ENCODE results near the gene ASIP.
"Not testable (repeated sequence)": the region's sequence is repeated elsewhere in the genome, so short reads cannot be mapped to it uniquely, and the experiment has no call there.

Gene ASIP, protein sequence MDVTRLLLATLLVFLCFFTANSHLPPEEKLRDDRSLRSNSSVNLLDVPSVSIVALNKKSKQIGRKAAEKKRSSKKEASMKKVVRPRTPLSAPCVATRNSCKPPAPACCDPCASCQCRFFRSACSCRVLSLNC

DNA sequence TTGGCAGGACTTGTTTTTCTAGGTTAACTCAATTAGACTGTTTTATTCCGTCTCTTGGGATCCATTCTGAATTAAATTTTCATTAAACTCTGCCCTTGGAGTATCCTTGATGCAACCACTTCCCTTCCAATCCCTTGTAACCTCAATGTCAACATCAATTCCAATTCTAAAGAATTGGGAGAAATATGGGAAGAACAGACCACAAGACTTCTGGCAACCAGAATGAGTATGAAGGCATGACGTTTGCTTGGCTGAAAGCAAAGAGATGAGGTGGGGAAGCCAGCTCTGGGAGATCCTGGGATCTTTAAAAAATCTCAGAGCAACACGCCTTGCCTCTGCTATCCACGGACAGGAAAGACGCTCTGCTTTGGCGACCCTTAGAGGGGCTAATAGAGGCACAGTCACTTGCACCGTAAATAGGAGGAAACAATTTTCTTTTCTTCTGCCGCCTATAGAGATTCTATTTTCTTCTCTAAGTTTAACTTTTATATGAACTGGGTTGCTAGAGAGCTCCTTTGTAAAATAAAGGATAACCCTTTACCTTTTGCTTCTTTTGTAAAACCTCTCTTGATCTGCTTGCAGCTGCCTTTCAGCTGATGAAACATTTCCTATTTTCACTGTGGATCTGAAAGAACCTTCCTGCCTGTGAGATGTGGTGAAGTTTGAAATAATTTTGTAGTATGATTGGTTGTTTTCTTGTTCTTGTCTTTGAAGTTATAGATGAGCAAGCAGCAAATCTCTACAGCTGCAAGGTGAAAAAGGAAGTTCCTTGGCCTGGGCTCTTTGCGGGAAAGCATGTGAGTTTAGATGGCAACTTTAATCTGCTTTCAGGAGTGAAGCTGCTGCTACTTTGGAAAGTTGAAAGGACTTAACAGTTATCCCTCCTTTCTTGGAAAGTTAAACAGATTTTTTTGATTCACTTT lies at the start of gene ASIP:
ASIP (plus strand) TSS at position 731 of the 923 bp plus-strand sequence. CDS start 18,952 bp downstream, outside the sequence.
- no peak for DNase-seq

DNA sequence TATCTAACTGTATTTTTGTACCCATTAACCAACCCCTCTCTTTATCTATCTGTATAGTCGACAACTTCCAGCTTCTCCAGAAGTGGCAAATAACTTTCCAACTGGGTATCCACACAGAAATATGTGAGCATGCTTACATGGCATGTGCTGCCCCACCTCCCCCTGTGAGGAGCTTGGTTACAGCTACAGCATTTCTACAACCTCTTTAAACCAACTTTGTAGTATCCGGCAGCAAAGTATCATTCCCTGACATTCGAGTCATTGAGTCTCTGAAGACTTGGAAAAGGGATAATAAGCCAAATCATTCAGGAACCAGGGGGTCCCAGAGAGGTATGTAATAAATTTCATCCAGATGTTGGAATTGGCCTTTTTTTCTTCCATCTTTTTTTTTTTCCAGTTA lies 48.2 kb upstream of the ASIP start:
- DNase-seq, result no peak

- no peak for DNase-seq
Observed at GRCh38 chr20:34199183-34199582, 42.0 kb upstream of the ASIP start.

DNA sequence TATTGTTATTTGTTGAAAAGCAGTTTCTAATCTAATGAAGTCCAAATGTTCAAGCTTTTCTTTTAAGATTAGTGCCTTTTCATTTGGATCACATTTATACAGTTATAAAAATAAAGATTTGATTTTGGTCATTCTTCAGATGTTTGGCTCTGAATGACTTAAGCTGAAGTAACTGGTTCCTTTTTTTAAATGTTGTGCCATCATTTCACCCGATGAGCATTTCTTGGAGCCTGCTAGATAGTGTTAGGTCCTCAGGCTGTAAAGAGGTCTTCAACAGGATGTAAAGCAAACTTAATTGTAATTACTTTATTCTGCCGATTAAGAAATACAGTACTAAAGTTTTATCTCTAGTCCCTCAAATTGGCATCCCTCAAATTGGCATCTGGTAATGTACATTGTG lies 41.2 kb upstream of the ASIP start:
- no peak for DNase-seq

GRCh38 chr20:34201531-34201930 lies 39.7 kb upstream of the ASIP start:
- no peak for DNase-seq

GRCh38 chr20:34205172-34205880 lies 35.9 kb upstream of the ASIP start:
- DNase-seq, result not testable (repeated sequence)

GRCh38 chr20:34209111-34209510 lies 32.1 kb upstream of the ASIP start:
- no peak for DNase-seq

DNA sequence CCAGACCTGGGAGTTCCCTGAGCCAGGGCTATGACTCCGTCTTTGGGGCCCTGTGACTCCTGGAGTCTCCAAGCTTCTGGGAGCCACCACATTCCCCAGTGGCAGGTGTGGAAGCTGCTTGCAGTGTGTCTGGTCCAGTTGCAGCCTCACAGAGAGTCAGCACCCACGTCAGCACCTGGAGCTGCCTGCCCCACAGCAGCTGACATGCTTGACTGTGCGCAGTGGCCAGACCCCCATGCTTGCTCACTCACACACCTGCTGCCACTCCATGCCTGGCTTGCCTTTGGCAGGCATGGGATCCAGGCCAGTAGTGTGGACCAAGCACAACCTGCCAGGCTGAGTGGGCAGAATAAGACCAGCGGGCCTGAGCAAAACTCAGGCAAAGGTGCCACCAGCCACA lies 31.0 kb upstream of the ASIP start:
- no peak for DNase-seq

GRCh38 chr20:34211591-34211990 lies 29.6 kb upstream of the ASIP start:
- DNase-seq, result no peak

DNA sequence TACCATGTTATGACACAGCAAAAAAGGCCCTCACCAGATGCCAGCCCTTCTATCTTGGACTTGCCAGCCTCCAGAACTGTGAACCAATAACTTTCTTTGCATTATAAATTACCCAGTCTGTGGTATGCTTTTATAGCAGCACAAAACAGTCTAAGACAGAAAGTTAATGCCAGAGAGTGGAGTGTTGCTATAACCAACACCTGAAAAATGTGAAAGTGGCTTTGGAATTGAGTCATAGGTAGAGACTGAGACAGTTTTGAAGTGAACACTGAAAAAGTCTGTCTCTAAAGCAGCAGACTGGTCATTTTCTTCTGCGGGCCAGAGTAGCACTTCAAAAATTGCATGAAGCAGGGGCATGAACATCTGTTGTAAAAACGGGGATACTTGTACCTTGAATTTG lies 28.0 kb upstream of the ASIP start:
- DNase-seq, result no peak

DNA sequence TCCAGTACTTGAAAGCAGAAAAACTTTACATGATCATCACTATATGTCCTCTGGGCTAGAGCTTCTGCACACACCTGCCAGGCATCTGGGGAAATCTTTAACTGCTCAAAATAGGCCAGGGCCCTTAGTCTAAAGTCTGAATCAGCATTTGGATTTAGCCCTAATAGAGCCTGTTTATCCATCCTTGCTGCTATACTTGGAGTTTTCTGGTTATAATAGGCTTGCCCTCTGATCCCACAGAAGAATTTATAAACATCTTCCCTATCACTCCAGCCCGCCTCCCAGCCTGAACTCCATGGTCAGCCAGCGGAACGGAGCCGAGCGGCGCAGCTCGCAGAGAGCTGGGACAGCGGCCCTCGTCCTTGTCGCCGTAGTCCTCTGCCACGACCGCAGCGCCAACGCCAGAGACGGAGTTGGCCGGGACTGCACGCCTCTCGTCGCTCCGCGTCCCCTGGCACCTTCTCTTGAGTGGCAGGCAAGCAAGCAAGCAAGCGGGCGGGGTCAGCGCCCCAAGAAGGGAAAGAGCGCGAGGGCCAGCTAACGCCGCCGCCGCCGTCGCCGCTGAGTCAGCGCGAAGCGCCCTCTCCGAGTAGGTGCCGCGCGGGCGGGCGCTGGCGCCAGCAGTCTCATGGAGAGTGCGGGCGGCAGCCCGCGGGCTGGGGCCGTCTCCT lies 25.4 kb upstream of the ASIP start:
- DNase-seq, result peak; percentile 19

DNA sequence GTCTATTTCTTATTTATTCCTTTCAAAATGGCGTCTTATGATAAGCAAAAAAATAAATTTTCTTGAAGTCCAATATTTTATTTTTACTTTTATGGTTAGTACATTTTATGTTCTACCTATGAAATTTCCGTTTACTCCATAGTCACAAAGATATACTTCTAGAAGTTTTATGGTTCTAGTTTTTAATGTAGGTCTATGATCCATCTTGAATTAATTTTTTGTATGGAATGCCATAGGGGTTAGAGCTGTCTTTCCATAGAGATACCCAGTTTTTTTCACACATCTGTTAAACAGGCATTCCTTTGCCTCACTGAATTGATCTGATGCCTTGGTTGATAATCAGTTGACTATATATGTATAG lies 24.9 kb upstream of the ASIP start:
- no peak for DNase-seq

GRCh38 chr20:34220561-34220960 lies 20.7 kb upstream of the ASIP start:
- DNase-seq, result no peak

DNA sequence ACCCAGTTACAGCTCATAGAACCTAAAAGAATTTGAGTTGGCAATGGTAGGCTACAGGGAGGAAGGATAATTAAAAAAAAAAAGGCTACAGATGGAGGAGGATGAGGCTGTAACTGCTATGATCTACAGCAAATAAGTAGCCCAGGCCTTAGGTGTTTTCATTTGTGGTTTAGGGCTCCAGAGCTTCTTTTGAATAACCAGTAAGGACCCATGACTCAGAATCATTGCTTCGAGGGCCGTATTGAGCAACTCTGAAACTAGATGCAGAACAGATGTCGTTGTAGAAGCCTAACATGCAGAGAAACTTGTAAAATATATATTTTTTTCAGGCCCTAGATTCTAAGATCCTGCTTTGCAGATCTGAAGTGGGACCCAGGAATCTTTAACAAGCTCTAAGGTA lies 19.0 kb upstream of the ASIP start:
- DNase-seq, result peak; percentile 35

- DNase-seq, result not testable (repeated sequence)
Observed at GRCh38 chr20:34224251-34224650, 17.0 kb upstream of the ASIP start.

GRCh38 chr20:34231634-34232033 lies 9.6 kb upstream of the ASIP start:
- no peak for DNase-seq

- DNase-seq, result no peak
Observed at GRCh38 chr20:34232494-34233087, 8.6 kb upstream of the ASIP start.

DNA sequence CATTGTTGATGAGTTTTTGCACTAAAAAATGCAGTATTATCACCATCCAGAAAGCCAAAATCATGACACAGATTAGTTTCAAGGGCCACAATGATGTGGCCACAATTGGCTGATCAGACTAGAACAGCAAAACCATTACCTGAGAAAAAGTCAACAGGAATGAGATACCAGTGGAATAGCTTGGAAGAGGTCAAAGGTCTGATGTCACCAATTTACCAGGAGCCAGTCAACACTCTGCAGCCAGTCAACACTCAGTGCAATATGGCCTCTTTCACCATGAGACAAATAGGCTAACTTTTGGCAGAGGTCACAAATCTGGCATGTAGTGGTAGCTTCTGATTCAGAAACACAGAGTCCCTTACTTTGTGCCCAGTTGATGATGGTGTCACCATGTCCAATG lies 7.5 kb upstream of the ASIP start:
- no peak for DNase-seq

DNA sequence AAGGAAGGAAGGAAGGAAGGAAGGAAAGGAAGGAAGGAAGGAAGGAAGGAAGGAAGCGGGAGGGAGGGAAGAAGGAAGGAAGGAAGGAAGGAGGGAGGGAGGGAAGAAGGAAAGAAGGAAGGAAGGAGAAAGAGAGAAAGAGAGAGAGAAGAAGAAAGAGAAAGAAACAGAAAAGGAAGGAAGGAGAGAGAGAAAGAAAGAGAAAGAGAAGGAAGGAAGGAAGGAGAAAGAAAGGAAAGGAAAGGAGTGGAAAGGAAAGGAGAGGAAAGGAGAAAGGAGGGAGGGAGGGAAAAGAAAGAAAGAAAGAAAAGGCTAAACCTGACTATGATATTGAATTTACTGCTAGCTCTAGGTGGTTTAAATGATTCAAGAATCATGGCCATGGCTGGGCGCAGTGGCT lies 5.3 kb upstream of the ASIP start:
- no peak for DNase-seq

DNA sequence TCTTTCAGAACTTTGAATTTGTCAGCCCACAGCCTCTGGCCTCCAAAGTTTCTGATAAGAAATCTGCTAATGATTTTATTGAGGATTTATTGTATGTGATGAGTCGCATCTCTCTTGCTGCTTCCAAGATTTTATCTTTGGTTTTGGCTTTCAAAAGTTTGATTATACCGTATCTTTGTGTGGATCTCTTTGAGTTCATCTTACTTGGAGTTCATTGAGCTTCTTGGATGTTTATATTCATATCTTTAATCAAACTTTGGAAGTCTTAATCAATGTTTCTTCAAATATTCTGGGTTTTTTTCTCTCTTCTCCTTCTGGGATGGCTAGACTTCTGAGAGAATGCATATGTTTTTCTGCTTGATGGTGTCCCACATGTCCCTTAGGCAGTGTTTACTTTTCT lies 3.3 kb upstream of the ASIP start:
- DNase-seq, result no peak

GRCh38 chr20:34240121-34240520 lies 1.1 kb upstream of the ASIP start:
- DNase-seq, result no peak

DNA sequence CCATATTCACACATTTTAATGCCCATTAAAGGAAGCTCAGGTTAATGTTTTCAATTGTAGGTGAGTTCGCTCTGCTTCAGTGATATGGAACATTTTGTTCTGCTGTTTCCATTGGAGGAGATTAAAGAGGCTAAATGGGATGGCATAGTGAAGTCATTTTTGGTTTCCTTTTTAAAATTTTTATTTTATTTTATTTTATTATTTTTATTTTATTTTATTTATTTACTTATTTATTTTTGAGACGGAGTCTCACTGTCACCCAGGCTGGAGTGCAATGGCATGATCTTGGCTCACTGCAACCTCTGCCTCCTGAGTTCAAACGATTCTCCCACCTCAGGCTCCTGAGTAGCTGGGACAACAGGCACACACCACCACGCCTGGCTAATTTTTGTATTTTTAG lies 792 bp downstream of the ASIP start:
- not testable (repeated sequence) for DNase-seq

DNA sequence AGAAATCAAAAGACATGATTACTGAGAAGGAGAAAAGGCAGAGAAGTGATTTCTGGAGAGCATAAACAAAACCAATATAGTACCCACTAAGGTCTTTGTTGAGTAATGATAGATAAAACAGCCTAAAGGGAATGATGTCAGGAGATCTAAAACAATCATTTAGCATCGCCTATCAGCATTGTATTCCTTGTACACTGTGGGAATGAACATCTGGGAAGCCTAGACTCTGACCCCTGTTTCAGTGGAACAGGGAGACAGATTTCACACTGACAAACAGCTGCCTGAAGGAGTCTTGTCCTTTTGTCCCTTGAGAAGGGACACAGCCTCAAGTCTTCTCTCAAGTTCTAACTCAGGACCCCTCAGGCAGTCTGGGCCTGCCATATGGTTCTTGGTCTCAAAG lies 1.7 kb downstream of the ASIP start:
- no peak for DNase-seq

Data from T1000 (cell line).